Kidney epithelial cell (primary cell): ENCODE measurements around the gene TAF1B. TPM values are rescaled to one million over a fixed set of nuclear protein-coding genes. Genes with fewer than 3 reads are reported as not detected.

Experiments used
- DNase-seq: peaks from one replicate; pipeline ENCODE4 v3.0.0-alpha.2; 2010; ENCODE audit warnings: low read depth
- H3K27me3 ChIP-seq: 2 replicates; pipeline ENCODE4 v1.6.0; 2011; ENCODE audit warnings: low read length; ENCODE audit not compliant: control insufficient read depth, insufficient read depth
- H3K36me3 ChIP-seq: 2 replicates; pipeline ENCODE4 v1.5.1; 2011; ENCODE audit warnings: low read length; ENCODE audit not compliant: control insufficient read depth, insufficient read depth
- H3K4me3 ChIP-seq: 2 replicates; pipeline ENCODE4 v1.5.1; 2011; ENCODE audit warnings: low read depth, mild to moderate bottlenecking, control low read depth, low read length
- CTCF ChIP-seq: IDR thresholded peaks from 2 replicates; pipeline ENCODE4 v1.5.1; 2011; ENCODE audit warnings: mild to moderate bottlenecking, moderate library complexity, low read length, control low read depth, inconsistent platforms; ENCODE audit not compliant: insufficient read depth, poor library complexity, severe bottlenecking
- total RNA-seq: library from RNA; depleted of rRNA; stranded (reverse); fragments of >200 nt; gene quantifications from 2 replicates; pipeline ENCODE4 v1.2.3, GENCODE V29; 2015

TAF1B gene
- total RNA-seq, 1 donor from 2014 or later = 15.0 TPM

- no peaks in the 10 kb centered on the region for H3K27me3 ChIP-seq
- TF ChIP-seq CTCF = no peak
- no peak overlapping the region for H3K4me3 ChIP-seq
- H3K36me3 ChIP-seq = no peaks in the 10 kb centered on the region
- no peak for DNase-seq
These were observed 44.2 kb downstream of the TAF1B start for GRCh38 chr2:9887513-9887912.

GRCh38 chr2:9889812-9890261, 46.6 kb downstream of the TAF1B start:
- no peak for TF ChIP-seq CTCF
- no peak overlapping the region for H3K4me3 ChIP-seq
- no peaks in the 10 kb centered on the region for H3K36me3 ChIP-seq
- DNase-seq = no peak
- H3K27me3 ChIP-seq = no peaks in the 10 kb centered on the region

DNA sequence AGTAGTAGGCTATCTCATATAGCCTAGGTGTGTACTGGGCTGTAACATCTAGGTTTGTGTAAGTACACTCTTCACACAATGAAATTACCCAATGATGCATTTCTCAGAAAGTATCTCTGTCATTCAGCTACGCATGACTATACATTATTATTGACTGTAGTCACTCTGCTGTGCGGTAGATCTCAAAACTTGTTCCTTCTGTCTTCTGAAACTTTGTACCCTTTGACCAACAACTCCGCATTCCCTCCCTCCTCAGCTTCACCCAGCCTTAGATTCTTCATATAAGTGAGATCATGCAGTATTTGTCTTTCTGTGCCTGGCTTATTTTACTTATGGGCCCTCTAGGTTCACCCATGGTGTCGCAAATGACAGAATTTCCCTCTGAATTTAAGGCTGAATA, 49.0 kb downstream of the TAF1B start:
- Histone ChIP-seq H3K4me3 (no peak overlapping the region), H3K27me3 (no peaks in the 10 kb centered on the region), H3K36me3 (no peaks in the 10 kb centered on the region)
- no peak for DNase-seq
- TF ChIP-seq CTCF = no peak

DNA sequence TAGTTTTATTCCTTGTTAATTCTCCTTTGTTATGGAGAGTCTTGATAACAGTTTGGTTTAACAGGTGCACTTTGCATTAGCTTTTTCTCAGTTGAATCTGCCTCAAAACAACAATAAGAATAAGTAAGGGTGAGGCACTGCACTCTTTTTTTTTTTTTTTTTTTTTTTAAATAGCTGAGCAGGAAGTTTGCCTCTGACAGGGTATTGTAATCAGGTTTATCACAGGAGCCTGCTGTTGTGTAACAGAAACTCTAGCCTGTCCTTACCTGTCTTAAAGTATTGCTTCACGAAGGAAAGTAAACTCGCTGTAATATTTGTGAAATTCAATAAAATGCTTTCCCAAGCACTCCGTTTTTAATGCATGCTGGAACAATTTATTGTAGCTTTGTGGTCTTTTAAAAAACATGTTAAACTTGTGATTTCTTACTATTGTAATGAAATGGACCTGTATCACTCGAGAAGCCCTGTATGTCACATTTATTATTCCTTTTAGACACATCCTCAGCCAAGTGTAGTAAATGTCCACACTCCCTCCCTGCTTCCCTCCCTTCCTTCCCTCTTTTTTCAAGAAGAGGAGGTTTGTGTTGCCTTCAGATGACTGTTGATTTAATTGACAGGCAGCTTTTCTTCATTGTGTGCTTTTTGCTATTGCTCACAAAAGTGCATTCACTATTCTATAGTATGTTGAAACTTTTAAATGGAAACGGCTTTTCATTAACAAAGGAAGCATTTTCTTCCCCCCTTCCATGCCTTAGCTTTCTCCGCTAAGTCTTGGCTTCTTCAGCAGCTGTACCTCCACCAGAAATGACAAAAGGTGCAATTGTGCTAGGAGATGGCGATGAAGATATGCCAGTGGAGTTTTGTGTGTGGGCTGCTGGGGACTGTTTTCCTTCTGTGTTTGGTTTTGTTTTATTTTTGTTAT, 52.7 kb downstream of the TAF1B start:
- no peak for TF ChIP-seq CTCF
- Histone ChIP-seq H3K4me3 (no peak overlapping the region), H3K36me3 (no peaks in the 10 kb centered on the region), H3K27me3 (no peaks in the 10 kb centered on the region)
- DNase-seq = no peak

- DNase-seq = peak; percentile 73
- H3K36me3 ChIP-seq = no peaks in the 10 kb centered on the region
- H3K27me3 ChIP-seq = no peaks in the 10 kb centered on the region
- H3K4me3 ChIP-seq = no peak overlapping the region
- TF ChIP-seq CTCF = no peak
These were observed 54.1 kb downstream of the TAF1B start for GRCh38 chr2:9897331-9897737.
